Omental fat pad (tissue), 4 donors: ENCODE measurements around the gene B4GALT1. TPM values are rescaled to one million over a fixed set of nuclear protein-coding genes. Genes with fewer than 3 reads are reported as not detected.

ENCODE experiments used
- ATAC-seq: fragments of 150-250 bp; one replicate; pipeline ENCODE4 v1.9.1; 2016; ENCODE audit warnings: mild to moderate bottlenecking, moderate library complexity; ENCODE audit not compliant: low FRiP score
- DNase-seq: peaks from one replicate; pipeline ENCODE4 v3.0.0-alpha.2; 2019; ENCODE audit warnings: low spot score
- total RNA-seq, 4 donors: library from RNA; depleted of rRNA; stranded (reverse); fragments of >200 nt; gene quantifications; one replicate each; pipeline ENCODE4 v1.1.0, GENCODE V29; 2016
- TF ChIP-seq, protein P1 (sequence below), 3 donors: fragments of 450-650 bp; IDR thresholded peaks; one replicate each; pipeline ENCODE4 v1.5.1; 2016 to 2017; ENCODE audit warnings: antibody characterized with exemption in 3 of 3, mild to moderate bottlenecking in 3 of 3, moderate library complexity in 2 of 3

The B4GALT1 gene
- total RNA-seq, 4 donors from 2014 or later: 52.5 to 113 (median 72.1) TPM

DNA sequence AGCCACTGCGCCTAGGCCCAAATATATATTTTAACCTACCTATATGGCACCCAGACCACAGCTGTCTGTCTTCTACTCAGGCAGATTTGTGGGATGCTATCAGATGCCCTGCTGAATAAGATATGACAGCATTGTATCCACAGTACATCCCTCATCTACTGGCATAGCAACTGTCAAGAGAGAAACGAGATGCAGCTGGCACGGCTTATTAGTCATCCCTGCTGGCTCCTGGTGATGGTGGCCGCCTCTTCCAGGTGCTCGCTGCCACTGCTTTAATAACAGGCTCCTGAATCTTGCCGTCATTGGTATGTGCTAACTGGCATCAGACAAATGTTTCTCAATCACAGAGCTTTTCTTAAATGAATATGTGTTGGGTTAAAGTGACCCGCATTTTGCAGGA lies 34.0 kb downstream of the B4GALT1 start:
- ATAC-seq (no peak), DNase-seq (no peak)
- TF ChIP-seq, protein P1, sequence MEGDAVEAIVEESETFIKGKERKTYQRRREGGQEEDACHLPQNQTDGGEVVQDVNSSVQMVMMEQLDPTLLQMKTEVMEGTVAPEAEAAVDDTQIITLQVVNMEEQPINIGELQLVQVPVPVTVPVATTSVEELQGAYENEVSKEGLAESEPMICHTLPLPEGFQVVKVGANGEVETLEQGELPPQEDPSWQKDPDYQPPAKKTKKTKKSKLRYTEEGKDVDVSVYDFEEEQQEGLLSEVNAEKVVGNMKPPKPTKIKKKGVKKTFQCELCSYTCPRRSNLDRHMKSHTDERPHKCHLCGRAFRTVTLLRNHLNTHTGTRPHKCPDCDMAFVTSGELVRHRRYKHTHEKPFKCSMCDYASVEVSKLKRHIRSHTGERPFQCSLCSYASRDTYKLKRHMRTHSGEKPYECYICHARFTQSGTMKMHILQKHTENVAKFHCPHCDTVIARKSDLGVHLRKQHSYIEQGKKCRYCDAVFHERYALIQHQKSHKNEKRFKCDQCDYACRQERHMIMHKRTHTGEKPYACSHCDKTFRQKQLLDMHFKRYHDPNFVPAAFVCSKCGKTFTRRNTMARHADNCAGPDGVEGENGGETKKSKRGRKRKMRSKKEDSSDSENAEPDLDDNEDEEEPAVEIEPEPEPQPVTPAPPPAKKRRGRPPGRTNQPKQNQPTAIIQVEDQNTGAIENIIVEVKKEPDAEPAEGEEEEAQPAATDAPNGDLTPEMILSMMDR (IDR thresholded peaks at IDR 0.05): no peak

DNA sequence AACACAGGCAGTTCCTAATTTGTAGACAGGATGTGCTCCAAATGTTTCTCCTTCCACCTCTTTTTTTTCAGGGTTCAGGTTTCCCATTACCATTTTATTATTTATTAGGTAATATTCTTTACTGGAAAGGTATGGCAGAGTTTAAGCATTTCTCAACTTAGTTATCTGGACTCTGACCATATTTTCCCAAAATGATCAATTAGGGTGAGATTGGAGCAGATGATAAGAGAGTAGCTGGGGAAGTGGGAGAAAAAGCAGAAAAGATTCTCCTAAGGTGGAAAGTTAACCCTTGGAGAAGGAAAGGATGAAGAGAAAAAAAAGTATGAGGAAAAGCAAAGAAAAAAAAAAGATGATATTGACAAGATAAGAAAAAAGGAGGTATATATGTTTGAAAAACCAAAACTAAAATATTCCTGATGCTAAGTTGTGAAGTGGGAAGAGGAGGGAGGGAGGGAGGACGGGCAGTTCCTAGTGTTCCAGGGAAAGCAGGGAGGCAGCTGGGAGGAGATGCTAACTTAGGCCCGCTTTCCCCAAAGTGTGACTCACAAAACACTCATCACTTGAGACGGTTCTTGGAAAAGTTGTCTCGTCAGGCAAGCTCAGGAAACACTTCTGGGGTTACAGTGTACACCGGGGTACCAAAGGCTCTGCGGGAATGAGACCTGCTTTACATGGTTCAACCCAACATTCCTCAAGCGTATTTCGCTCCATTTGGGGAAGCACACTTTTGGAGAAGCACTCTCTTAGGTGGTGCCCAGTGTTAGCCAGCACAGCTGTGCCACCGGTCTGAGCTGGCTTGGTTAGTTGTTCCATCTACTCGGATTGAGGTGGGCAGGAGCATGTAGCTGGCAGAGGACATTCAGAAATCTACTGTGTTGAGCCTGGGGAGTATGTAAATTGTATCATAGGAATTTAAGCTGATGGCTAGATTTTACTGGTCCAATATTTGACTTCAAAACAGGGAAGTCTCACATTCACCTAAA lies 35.1 kb downstream of the B4GALT1 start:
- ATAC-seq: peak; percentile 76
- no peak for DNase-seq
- TF ChIP-seq, protein P1 (IDR thresholded peaks at IDR 0.05): no peak

DNA sequence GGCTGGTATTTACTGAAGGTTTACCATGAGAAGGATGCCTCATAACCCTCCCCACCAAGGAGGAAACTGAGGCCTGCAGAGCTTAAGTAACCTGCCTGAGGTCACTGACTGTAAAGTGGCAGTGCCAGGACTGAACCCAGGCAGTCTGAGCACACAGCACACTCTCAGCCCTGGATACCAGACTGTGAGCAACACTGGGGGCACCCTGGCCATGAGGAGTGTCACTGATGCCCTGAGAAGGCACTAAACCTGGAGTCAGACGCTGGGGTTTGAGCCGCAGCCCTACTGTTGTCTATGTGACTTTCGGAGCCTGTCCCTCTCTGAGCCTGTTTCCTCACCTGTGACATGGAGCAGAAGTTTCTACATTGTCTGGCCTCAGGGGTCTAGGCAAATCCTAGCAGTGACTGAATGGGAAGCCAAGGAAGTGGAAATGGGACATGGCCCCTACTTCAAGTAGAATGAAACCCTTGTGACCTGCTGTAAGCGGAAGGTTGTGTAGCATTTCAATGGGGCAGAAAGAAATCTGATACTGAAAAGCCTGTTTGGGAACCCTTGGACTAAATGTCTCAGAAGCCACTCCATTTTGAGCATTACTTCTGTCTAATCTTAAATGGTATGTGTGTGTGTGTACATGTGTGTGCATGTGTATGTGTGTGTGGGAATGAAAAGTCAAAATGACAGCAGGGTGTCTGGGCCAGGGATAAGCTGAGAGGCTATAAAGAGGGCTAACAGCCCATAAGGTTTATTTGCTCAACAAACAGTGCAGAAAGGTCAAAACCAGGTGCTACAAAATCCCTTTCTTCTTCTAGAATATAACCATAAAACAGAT lies 36.0 kb downstream of the B4GALT1 start:
- DNase-seq (no peak), ATAC-seq (no peak)

DNA sequence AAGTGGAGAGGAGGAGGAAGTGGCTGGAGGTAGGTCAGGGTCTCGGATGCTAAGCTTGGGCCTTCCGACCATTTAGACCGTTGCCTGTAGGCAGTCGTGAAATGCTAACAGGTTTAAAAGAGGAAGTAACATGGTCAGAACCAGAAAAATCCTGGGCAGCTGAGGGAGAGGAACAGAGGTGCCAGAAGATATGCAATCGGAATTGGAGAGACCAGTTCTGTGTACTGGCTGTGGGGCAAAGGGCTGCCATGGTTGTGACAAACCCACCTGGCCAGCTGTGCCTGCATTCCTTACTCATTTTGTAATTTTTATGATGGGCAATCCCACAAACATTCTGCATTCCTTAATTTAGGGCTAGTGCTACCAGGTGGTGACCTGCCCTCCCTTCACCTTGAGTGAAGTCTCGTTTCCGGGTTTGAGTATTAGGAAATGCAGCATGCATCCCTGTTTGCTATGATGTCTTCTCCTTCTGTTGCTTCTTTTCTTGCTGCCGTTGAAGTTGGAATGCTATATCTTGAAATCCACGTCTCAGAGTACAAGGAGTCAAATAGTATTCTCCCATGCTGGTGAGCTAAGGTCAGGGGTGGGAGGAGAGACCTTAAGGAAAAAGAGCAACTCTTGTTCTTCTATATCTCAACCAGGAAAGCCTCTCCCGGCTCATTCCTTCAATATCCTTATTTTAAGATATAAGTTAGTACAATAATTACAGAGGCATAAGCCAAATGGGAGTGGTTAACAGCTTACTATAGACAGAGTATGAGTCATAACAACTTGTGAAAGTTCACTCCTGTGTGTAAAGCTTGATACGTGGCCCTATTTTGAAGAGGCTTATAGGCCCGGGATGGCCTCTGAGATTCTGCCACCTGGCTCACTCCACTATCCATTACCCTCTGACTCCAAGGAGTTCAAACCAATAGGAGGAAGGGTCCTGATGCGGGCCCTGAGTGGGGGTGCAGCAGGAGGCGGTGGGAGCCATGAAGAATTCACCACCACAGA lies 37.0 kb downstream of the B4GALT1 start:
- no peak for DNase-seq
- TF ChIP-seq, protein P1 (IDR thresholded peaks at IDR 0.05): no peak
- peak; percentile 58 for ATAC-seq

More for the DNA sequence above, 36.0 kb downstream of the B4GALT1 start:
- TF ChIP-seq, protein P1 (IDR thresholded peaks at IDR 0.05): no peak

DNA sequence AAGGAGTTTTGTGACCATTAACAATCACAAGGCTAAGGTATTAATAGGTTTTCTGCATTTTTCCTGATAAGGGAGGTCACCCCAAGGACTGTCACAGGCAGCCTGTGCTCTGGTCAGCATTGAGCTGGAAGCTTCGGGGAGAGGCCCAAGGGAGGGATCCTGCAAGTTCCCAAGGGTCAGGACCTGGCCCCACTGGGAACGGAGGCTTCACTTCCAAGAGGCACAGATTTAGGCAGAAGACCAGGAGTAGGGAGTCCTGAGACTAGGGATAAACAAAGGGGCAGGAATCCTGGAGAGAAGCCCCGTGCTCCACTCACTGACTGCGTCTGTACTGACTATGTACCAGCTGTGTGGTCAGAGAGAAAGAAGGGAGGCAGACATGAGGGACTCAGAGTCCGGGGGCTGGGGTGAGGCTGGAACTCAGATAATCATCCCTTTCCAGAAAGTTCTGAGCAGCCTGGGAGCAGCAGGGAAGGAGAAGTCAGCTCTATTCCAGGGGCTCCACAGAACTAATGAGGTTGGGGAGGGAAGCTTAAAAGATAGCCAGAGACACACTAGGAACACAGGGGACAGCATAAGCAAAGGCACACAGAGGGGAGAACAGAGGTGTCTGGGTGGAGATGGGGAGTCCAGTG lies 37.8 kb downstream of the B4GALT1 start:
- DNase-seq (no peak), ATAC-seq (no peak)
- TF ChIP-seq, protein P1 (IDR thresholded peaks at IDR 0.05): no peak

DNA sequence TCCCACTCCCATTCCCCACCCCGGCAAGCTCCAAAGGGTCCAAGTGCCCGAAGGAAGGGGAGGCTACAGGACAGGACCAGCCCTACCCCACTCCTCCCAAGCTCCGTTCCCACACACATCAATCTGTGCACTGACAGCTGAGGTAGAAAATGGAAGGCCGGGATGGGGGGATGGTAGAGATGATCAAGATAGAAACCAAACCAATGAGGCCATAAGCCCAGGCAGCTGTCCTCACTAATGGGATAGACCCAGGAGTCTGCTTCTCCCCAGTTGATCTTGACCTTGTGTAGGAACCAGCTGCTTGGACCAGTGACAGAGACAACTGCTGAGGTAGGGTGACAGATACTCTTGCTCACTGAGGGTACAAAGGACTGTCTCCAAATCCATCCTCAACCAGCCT lies 38.6 kb downstream of the B4GALT1 start:
- ATAC-seq: no peak

More for the DNA sequence above, 38.6 kb downstream of the B4GALT1 start:
- TF ChIP-seq, protein P1 (IDR thresholded peaks at IDR 0.05): no peak
- DNase-seq: no peak
